Astrocyte of the cerebellum (primary cell): ENCODE results near the gene AKT1S1.

Experiments used
- DNase-seq: peaks from one replicate; pipeline ENCODE4 v3.0.0-alpha.2; 2011; ENCODE audit warnings: low read depth
- H3K4me3 ChIP-seq: 2 replicates; pipeline ENCODE4 v1.5.1; 2011; ENCODE audit warnings: mild to moderate bottlenecking, low read depth, low read length, moderate library complexity
- CTCF ChIP-seq: IDR thresholded peaks from 2 replicates; pipeline ENCODE4 v1.5.1; 2012; ENCODE audit warnings: low read length, low read depth, moderate library complexity, mild to moderate bottlenecking; ENCODE audit errors: missing control alignments
- in situ Hi-C: cut with HindIII; loops from 2 replicates; pipeline ENCODE4 v1.10.0; 2017; ENCODE audit warnings: low sequenced_read_pairs

Gene AKT1S1

DNA sequence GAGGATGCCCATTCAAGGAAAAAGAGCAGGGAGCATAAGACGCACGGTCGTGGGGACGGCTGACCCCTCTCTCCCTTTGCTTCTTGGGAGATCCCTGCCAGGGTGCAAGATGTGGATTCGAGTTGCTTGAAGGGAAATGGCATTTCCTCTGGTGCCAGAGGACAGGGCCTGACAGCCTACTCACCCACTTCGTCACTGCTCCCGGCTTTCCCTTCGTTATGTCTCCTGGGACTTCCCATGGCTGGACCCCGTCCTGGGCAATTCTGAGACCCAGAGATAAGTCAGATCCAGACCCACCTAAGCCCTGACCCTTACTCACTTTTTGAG lies 1.6 kb upstream of the AKT1S1 start:
- no peak for TF ChIP-seq CTCF
- DNase-seq: no peak
- in situ Hi-C loops: no loop called here
- peak overlapping the region; percentile 73 for H3K4me3 ChIP-seq

DNA sequence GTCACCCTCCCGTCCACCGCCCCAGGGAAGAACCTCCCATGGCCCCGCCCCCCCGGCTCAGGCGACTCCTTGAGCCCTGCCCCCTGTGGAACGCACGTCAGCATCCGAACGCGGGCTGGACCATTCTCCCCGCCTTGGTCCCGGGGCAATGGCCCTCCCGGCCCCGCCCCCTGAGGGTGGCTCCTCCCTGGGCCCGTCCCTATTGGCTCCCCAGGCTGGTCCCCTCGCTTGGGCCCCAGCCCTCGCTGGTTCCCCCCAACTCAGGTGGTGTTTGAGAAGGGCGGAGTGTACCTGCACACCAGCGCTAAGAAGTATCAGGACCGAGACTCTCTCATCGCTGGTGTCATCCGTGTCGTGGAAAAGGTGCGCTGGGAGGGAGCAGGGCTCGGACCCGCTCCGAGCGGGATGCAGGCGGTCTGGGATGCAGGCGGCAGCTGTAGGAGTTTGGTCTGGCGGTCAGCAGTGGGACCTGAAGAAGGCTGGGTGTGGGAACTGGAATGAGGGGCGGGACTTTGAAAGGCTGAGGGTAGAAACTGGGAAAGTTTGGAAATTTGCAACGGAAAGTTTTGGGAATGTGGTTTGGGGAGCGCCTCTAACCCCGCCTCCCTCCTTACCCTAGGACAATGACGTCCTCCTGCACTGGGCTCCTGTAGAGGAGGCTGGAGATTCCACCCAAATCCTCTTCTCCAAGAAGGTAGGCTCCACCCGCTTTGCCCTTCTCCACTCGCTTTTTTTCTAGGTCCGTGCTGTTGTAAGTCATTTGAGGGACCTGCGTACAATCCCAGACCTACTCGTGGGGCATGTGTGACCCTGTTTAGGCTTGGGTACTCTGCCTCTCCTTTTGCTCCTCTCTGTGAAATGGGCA lies 956 bp upstream of the AKT1S1 start:
- in situ Hi-C loops: no loop called here
- peak; percentile 94 for DNase-seq
- no peak for TF ChIP-seq CTCF
- peak overlapping the region; percentile 73 for H3K4me3 ChIP-seq

DNA sequence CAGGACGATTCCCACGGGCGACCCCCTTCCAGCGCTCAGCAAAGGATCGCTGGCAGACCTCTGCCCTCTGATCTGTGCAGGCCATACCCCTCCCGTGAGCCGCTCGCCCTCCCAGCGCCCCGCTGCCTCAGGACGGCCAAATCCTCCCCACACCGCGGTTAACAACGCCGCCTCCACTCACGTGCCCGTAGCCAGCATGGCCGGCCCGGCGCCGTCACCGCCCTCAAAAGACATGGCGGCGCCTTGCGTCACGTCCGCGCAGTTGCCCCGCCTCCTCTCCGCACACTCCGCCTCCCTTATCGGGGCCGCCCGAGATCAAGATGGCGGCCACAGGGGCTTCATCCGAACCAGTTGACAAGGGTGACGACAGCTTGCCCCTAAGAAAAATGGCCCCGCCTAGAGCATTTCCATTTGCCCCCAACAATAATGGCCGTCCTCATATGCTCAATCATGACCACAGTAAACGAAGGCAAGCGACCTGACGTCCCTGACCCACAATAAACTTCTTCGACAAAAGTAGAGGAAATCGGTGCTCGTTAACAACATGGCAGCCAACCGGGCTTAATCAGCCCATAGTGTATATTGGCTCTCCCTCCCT lies 634 bp downstream of the AKT1S1 start:
- in situ Hi-C loops: no loop called here
- H3K4me3 ChIP-seq: peak overlapping the region; percentile 73
- TF ChIP-seq CTCF: no peak
- peak; percentile 99 for DNase-seq

DNA sequence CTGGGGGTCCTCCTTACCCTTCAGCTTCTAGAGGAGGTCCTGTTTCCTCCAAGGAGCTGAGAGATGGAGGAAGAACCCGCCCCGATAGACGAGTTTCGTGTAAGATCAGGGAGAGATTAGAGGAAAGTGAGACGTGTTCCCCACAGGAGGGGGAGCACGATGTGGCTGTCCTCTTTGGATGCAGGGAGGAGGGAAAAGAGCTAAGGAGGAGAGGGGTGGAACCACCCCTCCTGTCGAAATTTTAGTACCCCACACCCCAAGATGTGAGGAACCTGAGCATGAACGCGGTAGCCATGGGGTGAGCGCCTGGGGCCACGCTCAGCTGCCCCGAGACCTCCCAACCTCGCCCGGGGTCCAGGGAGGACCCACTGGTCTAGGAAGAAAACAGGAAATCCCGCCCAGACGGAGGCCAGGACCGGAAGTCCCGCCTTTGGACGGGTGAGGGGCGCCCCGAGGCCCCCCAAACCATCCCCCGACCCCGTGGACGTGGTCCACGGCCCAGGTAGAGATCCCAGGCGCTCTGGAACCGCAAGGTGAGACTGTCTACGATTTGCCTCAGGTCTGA lies 1.2 kb downstream of the AKT1S1 start:
- TF ChIP-seq CTCF: no peak
- no peak for DNase-seq
- in situ Hi-C loops: no loop called here
- peak overlapping the region; percentile 73 for H3K4me3 ChIP-seq

- in situ Hi-C loops: no loop called here
- peak overlapping the region; percentile 73 for H3K4me3 ChIP-seq
- DNase-seq: no peak
- TF ChIP-seq CTCF: no peak
Observed at GRCh38 chr19:49875177-49875576, 2.0 kb downstream of the AKT1S1 start.

DNA sequence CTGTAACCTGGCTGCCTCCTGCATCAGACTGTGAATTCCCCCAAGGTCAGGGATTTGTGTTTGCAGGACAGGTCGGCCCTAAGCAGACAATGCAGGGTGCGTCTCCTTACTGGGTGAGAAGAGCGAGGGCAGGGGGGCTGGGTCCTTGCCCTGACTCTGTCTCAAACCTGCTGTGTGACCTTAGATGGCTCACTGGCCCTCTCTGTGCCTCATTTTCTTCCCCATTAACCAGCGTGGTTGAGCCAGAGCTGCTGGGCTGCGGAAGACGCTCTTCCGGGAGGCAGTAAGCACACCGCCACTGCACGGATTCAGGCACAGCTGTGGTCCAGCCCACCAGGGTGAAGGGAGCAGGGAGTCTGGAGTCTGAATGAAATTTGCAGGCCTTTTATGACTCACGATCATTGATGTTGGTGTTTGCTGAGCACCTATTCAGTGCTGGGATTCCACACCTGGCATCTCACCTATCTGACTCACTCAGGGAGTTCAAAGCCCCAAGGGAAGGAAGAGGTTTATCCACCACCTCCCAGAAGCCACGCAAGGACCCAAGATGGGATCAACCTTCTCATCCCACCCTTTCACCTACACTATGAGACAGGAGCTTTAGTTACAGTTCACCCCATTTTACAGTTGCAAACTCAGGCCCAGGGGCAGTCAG lies 2.5 kb downstream of the AKT1S1 start:
- no peak for DNase-seq
- H3K4me3 ChIP-seq: peak overlapping the region; percentile 73
- in situ Hi-C loops: no loop called here
- no peak for TF ChIP-seq CTCF
